Measurements from ENCODE around the gene ANKRD39.

- TF ChIP-seq CTCF (IDR thresholded peaks at IDR 0.05; ENCODE audit: low read depth, low read length, missing input control), result no peak
- TF ChIP-seq, protein P1, sequence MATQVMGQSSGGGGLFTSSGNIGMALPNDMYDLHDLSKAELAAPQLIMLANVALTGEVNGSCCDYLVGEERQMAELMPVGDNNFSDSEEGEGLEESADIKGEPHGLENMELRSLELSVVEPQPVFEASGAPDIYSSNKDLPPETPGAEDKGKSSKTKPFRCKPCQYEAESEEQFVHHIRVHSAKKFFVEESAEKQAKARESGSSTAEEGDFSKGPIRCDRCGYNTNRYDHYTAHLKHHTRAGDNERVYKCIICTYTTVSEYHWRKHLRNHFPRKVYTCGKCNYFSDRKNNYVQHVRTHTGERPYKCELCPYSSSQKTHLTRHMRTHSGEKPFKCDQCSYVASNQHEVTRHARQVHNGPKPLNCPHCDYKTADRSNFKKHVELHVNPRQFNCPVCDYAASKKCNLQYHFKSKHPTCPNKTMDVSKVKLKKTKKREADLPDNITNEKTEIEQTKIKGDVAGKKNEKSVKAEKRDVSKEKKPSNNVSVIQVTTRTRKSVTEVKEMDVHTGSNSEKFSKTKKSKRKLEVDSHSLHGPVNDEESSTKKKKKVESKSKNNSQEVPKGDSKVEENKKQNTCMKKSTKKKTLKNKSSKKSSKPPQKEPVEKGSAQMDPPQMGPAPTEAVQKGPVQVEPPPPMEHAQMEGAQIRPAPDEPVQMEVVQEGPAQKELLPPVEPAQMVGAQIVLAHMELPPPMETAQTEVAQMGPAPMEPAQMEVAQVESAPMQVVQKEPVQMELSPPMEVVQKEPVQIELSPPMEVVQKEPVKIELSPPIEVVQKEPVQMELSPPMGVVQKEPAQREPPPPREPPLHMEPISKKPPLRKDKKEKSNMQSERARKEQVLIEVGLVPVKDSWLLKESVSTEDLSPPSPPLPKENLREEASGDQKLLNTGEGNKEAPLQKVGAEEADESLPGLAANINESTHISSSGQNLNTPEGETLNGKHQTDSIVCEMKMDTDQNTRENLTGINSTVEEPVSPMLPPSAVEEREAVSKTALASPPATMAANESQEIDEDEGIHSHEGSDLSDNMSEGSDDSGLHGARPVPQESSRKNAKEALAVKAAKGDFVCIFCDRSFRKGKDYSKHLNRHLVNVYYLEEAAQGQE (IDR thresholded peaks at IDR 0.05), result no peak
- no peak for TF ChIP-seq RXRA (IDR thresholded peaks at IDR 0.05)
- TF ChIP-seq RAD21 (IDR thresholded peaks at IDR 0.05), result no peak
- TF ChIP-seq EGR1 (IDR thresholded peaks at IDR 0.05; ENCODE audit: low read depth in 2 of 2), result no peak
Measured at GRCh38 chr2:96878171-96878570, 20.4 kb upstream of the ANKRD39 start.
